ENCODE results near the gene SOX13. TPM values are rescaled to one million over a fixed set of nuclear protein-coding genes. Genes with fewer than 3 reads are reported as not detected.

SOX13 gene
- total RNA-seq, 1 experiment from 2014 or later, result 31.5 TPM

GRCh38 chr1:204093421-204093717 is 20.5 kb downstream of the SOX13 start:
- TF ChIP-seq CTCF (IDR thresholded peaks at IDR 0.05; ENCODE audit: insufficient read depth in 1 of 2, low read depth in 1 of 2, low read length in 1 of 2, severe bottlenecking in 1 of 2, unreplicated experiment in 1 of 2), result no peak
- Mint-ChIP-seq H3K4me3 (ENCODE audit: unreplicated experiment) (no peak overlapping the region), H3K9me3 (ENCODE audit: unreplicated experiment) (no peaks in the 10 kb centered on the region), H3K27me3 (ENCODE audit: insufficient read depth, unreplicated experiment) (no peaks in the 10 kb centered on the region), H3K27ac (ENCODE audit: unreplicated experiment) (peak overlapping the region; percentile 44), H3K4me1 (ENCODE audit: low read depth, unreplicated experiment) (peaks cover 11% of the 10 kb centered on the region), H3K36me3 (ENCODE audit: insufficient read depth, unreplicated experiment) (no peaks in the 10 kb centered on the region)
- no peaks in the 10 kb centered on the region for H3K27me3 ChIP-seq (replicated peaks; ENCODE audit: control insufficient read depth, insufficient read depth, low read length)
- no peaks in the 10 kb centered on the region for H3K9me3 ChIP-seq
- DNase-seq, result no peak
- no peak overlapping the region for H3K4me3 ChIP-seq (ENCODE audit: low read depth, low read length)
- H3K4me1 ChIP-seq, result peaks cover 17% of the 10 kb centered on the region
- intact Hi-C loops (cut with micrococcal nuclease; ENCODE audit: unreplicated experiment), result no loop called here
- ChIA-PET CTCF (no interaction called here), POLR2A (no interaction called here)
- no TSS peak for BruUV-seq (replicated peaks)
- H3K36me3 ChIP-seq (ENCODE audit: control insufficient read depth, insufficient read depth, low read length), result no peaks in the 10 kb centered on the region; the same call in 1 of the 2 replicates

- POLR2A ChIA-PET, result no interaction called here
- no peaks in the 10 kb centered on the region for H3K9me3 ChIP-seq
- CTCF ChIA-PET, result no interaction called here
- BruUV-seq (replicated peaks), result no TSS peak
- Mint-ChIP-seq H3K36me3 (ENCODE audit: insufficient read depth, unreplicated experiment) (no peaks in the 10 kb centered on the region), H3K4me1 (ENCODE audit: low read depth, unreplicated experiment) (peaks cover 11% of the 10 kb centered on the region), H3K4me3 (ENCODE audit: unreplicated experiment) (no peak overlapping the region), H3K27ac (ENCODE audit: unreplicated experiment) (no peak overlapping the region), H3K27me3 (ENCODE audit: insufficient read depth, unreplicated experiment) (no peaks in the 10 kb centered on the region), H3K9me3 (ENCODE audit: unreplicated experiment) (no peaks in the 10 kb centered on the region)
- H3K36me3 ChIP-seq (ENCODE audit: control insufficient read depth, insufficient read depth, low read length), result no peaks in the 10 kb centered on the region; the same call in 1 of the 2 replicates
- no peak for DNase-seq
- no peak overlapping the region for H3K4me3 ChIP-seq (ENCODE audit: low read depth, low read length)
- H3K4me1 ChIP-seq, result peaks cover 17% of the 10 kb centered on the region
- TF ChIP-seq CTCF (IDR thresholded peaks at IDR 0.05; ENCODE audit: insufficient read depth in 1 of 2, low read depth in 1 of 2, low read length in 1 of 2, severe bottlenecking in 1 of 2, unreplicated experiment in 1 of 2), result no peak
- intact Hi-C loops (cut with micrococcal nuclease; ENCODE audit: unreplicated experiment), result no loop called here
- no peaks in the 10 kb centered on the region for H3K27me3 ChIP-seq (replicated peaks; ENCODE audit: control insufficient read depth, insufficient read depth, low read length)
Measured at GRCh38 chr1:204093781-204094180, 20.9 kb downstream of the SOX13 start.

- BruUV-seq (replicated peaks), result no TSS peak
- Mint-ChIP-seq H3K27me3 (ENCODE audit: insufficient read depth, unreplicated experiment) (no peaks in the 10 kb centered on the region), H3K4me3 (ENCODE audit: unreplicated experiment) (no peak overlapping the region), H3K9me3 (ENCODE audit: unreplicated experiment) (no peaks in the 10 kb centered on the region), H3K36me3 (ENCODE audit: insufficient read depth, unreplicated experiment) (no peaks in the 10 kb centered on the region), H3K27ac (ENCODE audit: unreplicated experiment) (no peak overlapping the region), H3K4me1 (ENCODE audit: low read depth, unreplicated experiment) (peaks cover 11% of the 10 kb centered on the region)
- Histone ChIP-seq H3K4me3 (ENCODE audit: low read depth, low read length) (no peak overlapping the region), H3K9me3 (no peaks in the 10 kb centered on the region), H3K4me1 (peaks cover 17% of the 10 kb centered on the region), H3K36me3 (ENCODE audit: control insufficient read depth, insufficient read depth, low read length) (no peaks in the 10 kb centered on the region; the same call in 1 of the 2 replicates), H3K27me3 (replicated peaks; ENCODE audit: control insufficient read depth, insufficient read depth, low read length) (no peaks in the 10 kb centered on the region)
- CTCF ChIA-PET, result no interaction called here
- intact Hi-C loops (cut with micrococcal nuclease; ENCODE audit: unreplicated experiment), result no loop called here
- POLR2A ChIA-PET, result no interaction called here
- no peak for TF ChIP-seq CTCF (IDR thresholded peaks at IDR 0.05; ENCODE audit: insufficient read depth in 1 of 2, low read depth in 1 of 2, low read length in 1 of 2, severe bottlenecking in 1 of 2, unreplicated experiment in 1 of 2)
- DNase-seq, result no peak
Measured at GRCh38 chr1:204094313-204094729, 21.4 kb downstream of the SOX13 start.
